Measurements from ENCODE around the gene C11orf24. TPM values are rescaled to one million over a fixed set of nuclear protein-coding genes. Genes with fewer than 3 reads are reported as not detected.

C11orf24 gene
- total RNA-seq, 1 donor from 2014 or later, result 54.2 TPM

GRCh38 chr11:68224606-68225005 is 47.2 kb downstream of the C11orf24 start:
- Mint-ChIP-seq H3K36me3 (ENCODE audit: low read depth) (no peaks in the 10 kb centered on the region), H3K4me3 (no peak overlapping the region), H3K27ac (ENCODE audit: unreplicated experiment) (no peak overlapping the region), H3K4me1 (no peaks in the 10 kb centered on the region), H3K9me3 (peaks cover 3% of the 10 kb centered on the region), H3K27me3 (ENCODE audit: low read depth) (peaks cover 8% of the 10 kb centered on the region)
- no peak for DNase-seq (ENCODE audit: low read depth, low spot score)
- TF ChIP-seq, protein P1, sequence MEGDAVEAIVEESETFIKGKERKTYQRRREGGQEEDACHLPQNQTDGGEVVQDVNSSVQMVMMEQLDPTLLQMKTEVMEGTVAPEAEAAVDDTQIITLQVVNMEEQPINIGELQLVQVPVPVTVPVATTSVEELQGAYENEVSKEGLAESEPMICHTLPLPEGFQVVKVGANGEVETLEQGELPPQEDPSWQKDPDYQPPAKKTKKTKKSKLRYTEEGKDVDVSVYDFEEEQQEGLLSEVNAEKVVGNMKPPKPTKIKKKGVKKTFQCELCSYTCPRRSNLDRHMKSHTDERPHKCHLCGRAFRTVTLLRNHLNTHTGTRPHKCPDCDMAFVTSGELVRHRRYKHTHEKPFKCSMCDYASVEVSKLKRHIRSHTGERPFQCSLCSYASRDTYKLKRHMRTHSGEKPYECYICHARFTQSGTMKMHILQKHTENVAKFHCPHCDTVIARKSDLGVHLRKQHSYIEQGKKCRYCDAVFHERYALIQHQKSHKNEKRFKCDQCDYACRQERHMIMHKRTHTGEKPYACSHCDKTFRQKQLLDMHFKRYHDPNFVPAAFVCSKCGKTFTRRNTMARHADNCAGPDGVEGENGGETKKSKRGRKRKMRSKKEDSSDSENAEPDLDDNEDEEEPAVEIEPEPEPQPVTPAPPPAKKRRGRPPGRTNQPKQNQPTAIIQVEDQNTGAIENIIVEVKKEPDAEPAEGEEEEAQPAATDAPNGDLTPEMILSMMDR (conservative IDR thresholded peaks at IDR 0.05), result no peak

- TF ChIP-seq, protein P1 (conservative IDR thresholded peaks at IDR 0.05), result no peak
- H3K4me1 Mint-ChIP-seq, result no peaks in the 10 kb centered on the region
- H3K9me3 Mint-ChIP-seq, result no peaks in the 10 kb centered on the region
- H3K36me3 Mint-ChIP-seq (ENCODE audit: low read depth), result no peaks in the 10 kb centered on the region
- H3K27ac Mint-ChIP-seq (ENCODE audit: unreplicated experiment), result no peak overlapping the region
- DNase-seq (ENCODE audit: low read depth, low spot score), result no peak
- H3K4me3 Mint-ChIP-seq, result no peak overlapping the region
- H3K27me3 Mint-ChIP-seq (ENCODE audit: low read depth), result peaks cover 6% of the 10 kb centered on the region
These were observed 48.5 kb downstream of the C11orf24 start for GRCh38 chr11:68223275-68223674.

DNA sequence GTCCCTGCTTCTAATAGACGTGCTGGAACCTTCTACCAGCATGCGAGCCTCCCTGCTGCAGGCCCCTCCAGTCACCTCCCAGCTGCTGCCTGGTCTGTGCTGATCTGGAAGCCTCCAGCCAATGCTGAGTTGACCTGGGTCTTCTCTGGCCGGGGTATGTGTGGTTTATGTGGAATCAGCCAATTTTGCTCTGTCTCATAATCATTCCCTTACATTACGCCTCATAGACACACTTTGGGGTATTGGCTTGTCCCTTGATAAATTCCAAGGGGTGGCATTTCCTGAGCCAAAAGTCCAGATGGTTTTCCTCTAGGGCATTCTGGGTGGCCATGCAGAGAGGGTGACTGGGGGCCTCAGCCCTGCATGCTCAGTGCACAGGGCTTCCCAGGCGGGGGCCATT is 50.4 kb downstream of the C11orf24 start:
- TF ChIP-seq, protein P1 (conservative IDR thresholded peaks at IDR 0.05), result no peak
- no peaks in the 10 kb centered on the region for H3K4me1 Mint-ChIP-seq
- no peaks in the 10 kb centered on the region for H3K36me3 Mint-ChIP-seq (ENCODE audit: low read depth)
- no peaks in the 10 kb centered on the region for H3K9me3 Mint-ChIP-seq
- H3K27ac Mint-ChIP-seq (ENCODE audit: unreplicated experiment), result no peak overlapping the region
- no peak overlapping the region for H3K4me3 Mint-ChIP-seq
- H3K27me3 Mint-ChIP-seq (ENCODE audit: low read depth), result peaks cover 17% of the 10 kb centered on the region
- DNase-seq (ENCODE audit: low read depth, low spot score), result no peak

DNA sequence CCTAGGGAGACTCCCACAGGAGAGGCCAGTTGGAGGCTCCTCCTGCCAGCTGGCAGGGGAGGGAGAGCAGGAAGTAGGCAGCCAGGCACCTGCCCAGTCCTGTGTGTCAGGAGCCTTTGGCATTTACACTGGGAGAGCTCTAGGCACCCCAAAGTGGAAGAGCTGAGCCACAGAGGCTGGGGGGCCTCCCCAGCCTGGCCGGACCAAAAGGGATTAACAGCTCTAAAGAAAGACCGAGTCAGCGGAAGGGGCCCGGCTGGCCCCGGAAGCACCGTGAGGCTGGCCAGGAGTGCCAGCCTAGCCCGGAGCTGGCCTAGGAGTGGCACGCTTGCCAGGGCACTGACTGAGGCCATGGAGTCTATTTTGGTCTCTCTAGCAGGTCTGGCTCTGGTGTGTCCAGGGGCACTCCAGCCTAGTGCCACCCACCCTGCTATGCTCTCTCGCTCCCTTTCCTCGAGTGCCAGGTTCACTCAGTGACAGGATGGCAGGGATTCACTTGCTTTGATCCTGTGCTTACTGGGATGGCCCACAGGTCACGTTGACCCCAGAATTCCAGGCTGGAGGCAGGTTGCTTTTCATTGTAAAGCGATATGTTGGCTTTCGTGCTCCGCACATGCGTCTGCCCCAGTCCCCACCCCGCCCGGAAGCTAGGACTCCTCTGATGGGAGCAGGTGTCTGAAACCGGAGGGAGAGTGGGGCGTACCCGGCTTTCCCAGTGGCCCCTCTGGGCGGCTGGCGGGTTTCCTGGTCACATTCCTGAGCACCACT is 55.4 kb downstream of the C11orf24 start:
- TF ChIP-seq, protein P1 (conservative IDR thresholded peaks at IDR 0.05), result no peak
- Mint-ChIP-seq H3K4me1 (peaks cover 24% of the 10 kb centered on the region), H3K36me3 (ENCODE audit: low read depth) (no peaks in the 10 kb centered on the region), H3K27me3 (ENCODE audit: low read depth) (peaks cover 35% of the 10 kb centered on the region), H3K9me3 (no peaks in the 10 kb centered on the region), H3K27ac (ENCODE audit: unreplicated experiment) (no peak overlapping the region), H3K4me3 (peak overlapping the region; percentile 90)
- DNase-seq (ENCODE audit: low read depth, low spot score), result no peak

DNA sequence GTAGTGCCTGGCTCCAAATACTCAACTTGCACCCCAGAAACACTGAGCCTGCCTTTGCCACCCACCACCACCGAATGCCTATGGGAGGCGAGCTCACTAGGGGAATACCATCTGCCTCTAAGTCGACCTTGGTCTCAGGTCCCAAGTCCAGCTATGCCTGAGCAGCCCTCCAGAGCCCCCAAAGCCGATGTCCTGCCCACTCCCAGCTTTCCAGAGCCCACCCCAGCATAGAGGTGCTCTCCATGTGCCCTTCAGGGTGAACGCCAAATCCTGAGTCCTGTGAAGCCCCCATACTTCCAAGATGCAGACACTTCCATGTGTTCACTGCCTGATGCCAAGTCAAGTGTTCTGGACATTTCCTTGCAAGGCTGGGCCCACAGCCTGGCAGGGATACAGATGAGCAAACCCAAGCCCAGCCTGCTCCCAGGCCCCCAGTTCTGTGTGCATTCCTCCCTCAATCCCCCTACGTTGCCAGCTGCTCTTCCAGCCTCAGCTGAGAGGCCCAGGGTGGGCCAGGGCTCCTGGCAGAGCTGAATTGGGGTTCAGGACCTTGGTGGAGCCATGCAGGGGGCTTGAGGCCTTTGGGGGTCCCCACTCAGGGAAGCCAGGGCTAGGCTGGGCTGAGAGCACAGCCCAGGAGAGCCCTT is 56.1 kb downstream of the C11orf24 start:
- Mint-ChIP-seq H3K4me1 (peaks cover 31% of the 10 kb centered on the region), H3K27ac (ENCODE audit: unreplicated experiment) (no peak overlapping the region), H3K9me3 (no peaks in the 10 kb centered on the region)

More for the DNA sequence above, 56.1 kb downstream of the C11orf24 start:
- Mint-ChIP-seq H3K27me3 (ENCODE audit: low read depth) (peaks cover 35% of the 10 kb centered on the region), H3K4me3 (peak overlapping the region; percentile 90), H3K36me3 (ENCODE audit: low read depth) (no peaks in the 10 kb centered on the region)
- TF ChIP-seq, protein P1 (conservative IDR thresholded peaks at IDR 0.05), result no peak
- DNase-seq (ENCODE audit: low read depth, low spot score), result no peak
